Smooth muscle cell (in vitro differentiated cells): ENCODE results near the gene GTF2F2. TPM values are rescaled to one million over a fixed set of nuclear protein-coding genes. Genes with fewer than 3 reads are reported as not detected.

Source experiments
- DNase-seq: peaks from one replicate; lab custom pipeline; 2025; ENCODE audit not compliant: unreplicated experiment; lab: John Stamatoyannopoulos, UW
- H2AFZ ChIP-seq: fragments of 200-600 bp; sonication (generic); 2 replicates; pipeline ENCODE4 v1.6.0; 2016; ENCODE audit warnings: antibody characterized with exemption, low read depth, mild to moderate bottlenecking
- H3F3A ChIP-seq: fragments of 200-600 bp; sonication (generic); 2 replicates; pipeline ENCODE4 v1.6.0; 2017; ENCODE audit warnings: antibody characterized with exemption, low read depth
- H3K27ac ChIP-seq: fragments of 200-600 bp; sonication (generic); 2 replicates; pipeline ENCODE4 v1.5.1; 2016; ENCODE audit warnings: low read depth, mild to moderate bottlenecking
- H3K27me3 ChIP-seq: fragments of 200-600 bp; sonication (generic); 2 replicates; pipeline ENCODE4 v1.6.1; 2016; ENCODE audit warnings: low read depth, mild to moderate bottlenecking
- H3K36me3 ChIP-seq: fragments of 200-600 bp; sonication (generic); 2 replicates; pipeline ENCODE4 v1.5.1; 2016; ENCODE audit warnings: low read depth
- H3K4me1 ChIP-seq: fragments of 200-600 bp; sonication (generic); 2 replicates; pipeline ENCODE4 v1.5.1; 2016; ENCODE audit warnings: low read depth
- H3K4me2 ChIP-seq: fragments of 200-600 bp; sonication (generic); 2 replicates; pipeline ENCODE4 v1.6.0; 2016; ENCODE audit warnings: mild to moderate bottlenecking
- H3K4me3 ChIP-seq: fragments of 200-600 bp; sonication (generic); 2 replicates; pipeline ENCODE4 v1.5.1; 2016; ENCODE audit warnings: mild to moderate bottlenecking
- H3K79me2 ChIP-seq: fragments of 200-600 bp; sonication (generic); 2 replicates; pipeline ENCODE4 v1.6.0; 2016; ENCODE audit warnings: low read depth, mild to moderate bottlenecking
- H3K9ac ChIP-seq: fragments of 200-600 bp; sonication (generic); 2 replicates; pipeline ENCODE4 v1.6.0; 2016; ENCODE audit warnings: low read depth
- H3K9me3 ChIP-seq: fragments of 200-600 bp; sonication (generic); replicated peaks from 2 replicates; pipeline ENCODE4 v1.5.1; 2016; ENCODE audit warnings: low read depth
- H4K20me1 ChIP-seq: fragments of 200-600 bp; sonication (generic); 2 replicates; pipeline ENCODE4 v1.6.0; 2016; ENCODE audit warnings: low read depth
- CTCF ChIP-seq: fragments of 200-600 bp; sonication (generic); IDR thresholded peaks from 2 replicates; pipeline ENCODE4 v1.5.1; 2017; ENCODE audit warnings: borderline replicate concordance, mild to moderate bottlenecking, antibody characterized with exemption; ENCODE audit not compliant: insufficient read depth, poor library complexity, severe bottlenecking
- WGBS: methylation state at CpG from one replicate; pipeline ENCODE4 v1.1.7; 2016; ENCODE audit warnings: low lambda C conversion rate; 5-methylcytosine and 5-hydroxymethylcytosine counted together
- polyA plus RNA-seq: library from polyadenylated mRNA; unstranded; fragments of >200 nt; fragmentation: Nextera tagmentation; extraction: Ambion mirVana; gene quantifications from 2 replicates; pipeline ENCODE4 v1.2.1, GENCODE V29; 2016
- total RNA-seq: library from RNA; depleted of rRNA; stranded (reverse); fragments of >200 nt; gene quantifications from 2 replicates; pipeline ENCODE4 v1.2.3, GENCODE V29; 2014

Gene GTF2F2
- total and polyA plus RNA-seq, 2 experiments from 2014 or later: 11.2 to 28.1 TPM

GRCh38 chr13:45225370-45225769 lies 105.1 kb downstream of the GTF2F2 start:
- WGBS: 95% methylated on average over 4 of the region's 4 CpGs
- H3K4me1 ChIP-seq: no peaks in the 10 kb centered on the region
- no peaks in the 10 kb centered on the region for H3K27me3 ChIP-seq
- no peak overlapping the region for H2AFZ ChIP-seq
- no peaks in the 10 kb centered on the region for H3F3A ChIP-seq
- peaks cover 2% of the 10 kb centered on the region for H4K20me1 ChIP-seq
- H3K79me2 ChIP-seq: no peaks in the 10 kb centered on the region
- H3K9me3 ChIP-seq: no peaks in the 10 kb centered on the region
- no peak overlapping the region for H3K9ac ChIP-seq
- no peaks in the 10 kb centered on the region for H3K36me3 ChIP-seq
- no peak for DNase-seq
- H3K27ac ChIP-seq: no peak overlapping the region
- H3K4me2 ChIP-seq: no peak overlapping the region
- H3K4me3 ChIP-seq: no peak overlapping the region
- no peak for TF ChIP-seq CTCF

GRCh38 chr13:45226024-45226423 lies 105.7 kb downstream of the GTF2F2 start:
- WGBS: 95% methylated on average over 3 of the region's 3 CpGs
- TF ChIP-seq CTCF: no peak
- no peaks in the 10 kb centered on the region for H3K4me1 ChIP-seq
- H3K4me2 ChIP-seq: no peak overlapping the region
- H3K9me3 ChIP-seq: no peaks in the 10 kb centered on the region
- no peaks in the 10 kb centered on the region for H3K36me3 ChIP-seq
- no peak for DNase-seq
- no peak overlapping the region for H3K9ac ChIP-seq
- H3F3A ChIP-seq: no peaks in the 10 kb centered on the region
- H3K4me3 ChIP-seq: no peak overlapping the region
- H2AFZ ChIP-seq: no peak overlapping the region
- H3K27me3 ChIP-seq: no peaks in the 10 kb centered on the region
- H3K79me2 ChIP-seq: no peaks in the 10 kb centered on the region
- no peak overlapping the region for H3K27ac ChIP-seq
- H4K20me1 ChIP-seq: peaks cover 2% of the 10 kb centered on the region

GRCh38 chr13:45228002-45228401 lies 107.7 kb downstream of the GTF2F2 start:
- Histone ChIP-seq H3K27ac (no peak overlapping the region), H3K4me3 (no peak overlapping the region), H3K9ac (no peak overlapping the region), H3K4me2 (no peak overlapping the region), H3K79me2 (no peaks in the 10 kb centered on the region), H3F3A (no peaks in the 10 kb centered on the region), H3K4me1 (no peaks in the 10 kb centered on the region), H4K20me1 (peaks cover 2% of the 10 kb centered on the region), H3K9me3 (no peaks in the 10 kb centered on the region), H3K36me3 (no peaks in the 10 kb centered on the region), H3K27me3 (no peaks in the 10 kb centered on the region), H2AFZ (no peak overlapping the region)
- no peak for DNase-seq
- TF ChIP-seq CTCF: no peak
- WGBS: 98% methylated on average over 5 of the region's 5 CpGs

- H3K4me1 ChIP-seq: no peaks in the 10 kb centered on the region
Measured at GRCh38 chr13:45229172-45229571, 108.9 kb downstream of the GTF2F2 start.

More at GRCh38 chr13:45229172-45229571, 108.9 kb downstream of the GTF2F2 start:
- Histone ChIP-seq H3K4me2 (no peak overlapping the region), H3K4me3 (no peak overlapping the region), H3K36me3 (no peaks in the 10 kb centered on the region), H3K9ac (no peak overlapping the region), H3K79me2 (peaks cover 8% of the 10 kb centered on the region), H3F3A (no peaks in the 10 kb centered on the region), H3K27me3 (no peaks in the 10 kb centered on the region), H4K20me1 (peaks cover 2% of the 10 kb centered on the region), H3K9me3 (no peaks in the 10 kb centered on the region), H2AFZ (no peak overlapping the region), H3K27ac (no peak overlapping the region)
- 94% methylated on average over 4 of the region's 4 CpGs for WGBS
- no peak for TF ChIP-seq CTCF
- no peak for DNase-seq
